ENCODE results near the gene NPC1L1. TPM values are rescaled to one million over a fixed set of nuclear protein-coding genes. Genes with fewer than 3 reads are reported as not detected.
A peak's percentile ranks its signal among the peaks of the same experiment; 100 is the strongest.

Gene NPC1L1
- total and polyA plus RNA-seq, 2 of the 13 experiments (the other 11 are each of a cell fraction or from before 2014, with no cell fraction given) = 4.8 to 14.5 TPM

GRCh38 chr7:44561962-44562621 lies 21.0 kb upstream of the NPC1L1 start (continued):
- TF ChIP-seq BORCS8-MEF2B (CRISPR knock-in tag; IDR thresholded peaks at IDR 0.05) (no peak), POLR2G (IDR thresholded peaks at IDR 0.05; ENCODE audit: low read depth, low read length) (peak; percentile 66; the same call in 1 of the 2 replicates), ELF3 (CRISPR knock-in tag; IDR thresholded peaks at IDR 0.05) (peak; percentile 60; the same call in 1 of the 2 replicates), RBFOX2 (IDR thresholded peaks at IDR 0.05; ENCODE audit: low read depth, low read length) (no peak), ZNF24 (IDR thresholded peaks at IDR 0.05) (no peak), MXD4 (CRISPR knock-in tag; IDR thresholded peaks at IDR 0.05) (no peak), LBX2 (CRISPR knock-in tag; IDR thresholded peaks at IDR 0.05; ENCODE audit: borderline replicate concordance) (no peak), EEA1 (CRISPR knock-in tag; IDR thresholded peaks at IDR 0.05; ENCODE audit: borderline replicate concordance) (no peak), THAP9 (CRISPR knock-in tag; IDR thresholded peaks at IDR 0.05; ENCODE audit: borderline replicate concordance) (no peak), SNAPC5 (CRISPR knock-in tag; IDR thresholded peaks at IDR 0.05; ENCODE audit: borderline replicate concordance) (no peak), HNRNPK (IDR thresholded peaks at IDR 0.05; ENCODE audit: low read depth, low read length, poor library complexity, severe bottlenecking) (no peak), ZNF343 (CRISPR knock-in tag; IDR thresholded peaks at IDR 0.05) (no peak), MED8 (CRISPR knock-in tag; IDR thresholded peaks at IDR 0.05; ENCODE audit: insufficient replicate concordance) (no peak), PPARG (CRISPR knock-in tag; conservative IDR thresholded peaks at IDR 0.05) (peak; percentile 88), KMT2A (CRISPR knock-in tag; IDR thresholded peaks at IDR 0.05) (no peak), E2F5 (CRISPR knock-in tag; conservative IDR thresholded peaks at IDR 0.05) (no peak), SP2 (CRISPR knock-in tag; IDR thresholded peaks at IDR 0.05) (no peak), ZBTB10 (CRISPR knock-in tag; IDR thresholded peaks at IDR 0.05; ENCODE audit: borderline replicate concordance) (no peak), PRMT3 (CRISPR knock-in tag; IDR thresholded peaks at IDR 0.05; ENCODE audit: borderline replicate concordance, low read depth) (no peak), RELA (CRISPR knock-in tag; IDR thresholded peaks at IDR 0.05) (no peak)

All from HepG2 (cell line).